Activated naive CD4-positive, alpha-beta T cell treated with anti-CD3 and anti-CD28 coated beads, Interleukin-2, amount 50 U/mL, for 24 hours (primary cell): Measurements from ENCODE around the gene MEF2D.

Experiments
- H3K27ac Mint-ChIP-seq: one replicate; pipeline ENCODE4 v1.8.0; 2021; ENCODE audit warnings: mild to moderate bottlenecking, mixed read lengths
- H3K27me3 Mint-ChIP-seq: one replicate; pipeline ENCODE4 v1.8.0; 2021; ENCODE audit warnings: mixed read lengths
- H3K36me3 Mint-ChIP-seq: one replicate; pipeline ENCODE4 v1.8.0; 2021; ENCODE audit warnings: mixed read lengths
- H3K4me1 Mint-ChIP-seq: one replicate; pipeline ENCODE4 v1.8.0; 2021; ENCODE audit warnings: mixed read lengths
- H3K4me3 Mint-ChIP-seq: one replicate; pipeline ENCODE4 v1.8.0; 2021; ENCODE audit warnings: mild to moderate bottlenecking, mixed read lengths
- H3K9me3 Mint-ChIP-seq: one replicate; pipeline ENCODE4 v1.8.0; 2021; ENCODE audit warnings: mixed read lengths

MEF2D gene

GRCh38 chr1:156508955-156509234 lies 8.3 kb upstream of the MEF2D start:
- H3K4me3 Mint-ChIP-seq, result no peak overlapping the region
- peak overlapping the region; percentile 44 for H3K27ac Mint-ChIP-seq
- no peaks in the 10 kb centered on the region for H3K27me3 Mint-ChIP-seq
- H3K4me1 Mint-ChIP-seq, result peaks cover 48% of the 10 kb centered on the region
- H3K9me3 Mint-ChIP-seq, result no peaks in the 10 kb centered on the region
- no peaks in the 10 kb centered on the region for H3K36me3 Mint-ChIP-seq

GRCh38 chr1:156508205-156508954 lies 7.8 kb upstream of the MEF2D start:
- Mint-ChIP-seq H3K4me1 (peaks cover 53% of the 10 kb centered on the region), H3K4me3 (no peak overlapping the region), H3K36me3 (no peaks in the 10 kb centered on the region), H3K9me3 (no peaks in the 10 kb centered on the region), H3K27me3 (no peaks in the 10 kb centered on the region), H3K27ac (no peak overlapping the region)

- no peaks in the 10 kb centered on the region for H3K9me3 Mint-ChIP-seq
- H3K27me3 Mint-ChIP-seq, result no peaks in the 10 kb centered on the region
- H3K4me1 Mint-ChIP-seq, result peaks cover 68% of the 10 kb centered on the region
- peak overlapping the region; percentile 87 for H3K4me3 Mint-ChIP-seq
- no peaks in the 10 kb centered on the region for H3K36me3 Mint-ChIP-seq
- no peak overlapping the region for H3K27ac Mint-ChIP-seq
Observed at GRCh38 chr1:156506450-156506849, 5.9 kb upstream of the MEF2D start.

GRCh38 chr1:156505679-156506298 lies 5.2 kb upstream of the MEF2D start:
- Mint-ChIP-seq H3K9me3 (no peaks in the 10 kb centered on the region), H3K27me3 (no peaks in the 10 kb centered on the region), H3K4me1 (peaks cover 69% of the 10 kb centered on the region), H3K4me3 (peak overlapping the region; percentile 87), H3K36me3 (no peaks in the 10 kb centered on the region), H3K27ac (peak overlapping the region; percentile 100)

- peaks cover 69% of the 10 kb centered on the region for H3K4me1 Mint-ChIP-seq
- H3K9me3 Mint-ChIP-seq, result no peaks in the 10 kb centered on the region
- H3K27me3 Mint-ChIP-seq, result no peaks in the 10 kb centered on the region
- H3K27ac Mint-ChIP-seq, result peak overlapping the region; percentile 100
- peak overlapping the region; percentile 87 for H3K4me3 Mint-ChIP-seq
- no peaks in the 10 kb centered on the region for H3K36me3 Mint-ChIP-seq
Observed at GRCh38 chr1:156504821-156505678, 4.5 kb upstream of the MEF2D start.

GRCh38 chr1:156504438-156504813 lies 3.9 kb upstream of the MEF2D start:
- peaks cover 68% of the 10 kb centered on the region for H3K4me1 Mint-ChIP-seq
- H3K9me3 Mint-ChIP-seq, result no peaks in the 10 kb centered on the region
- peak overlapping the region; percentile 95 for H3K27ac Mint-ChIP-seq
- H3K27me3 Mint-ChIP-seq, result no peaks in the 10 kb centered on the region
- no peaks in the 10 kb centered on the region for H3K36me3 Mint-ChIP-seq
- H3K4me3 Mint-ChIP-seq, result peak overlapping the region; percentile 87

- Mint-ChIP-seq H3K4me3 (peak overlapping the region; percentile 87), H3K36me3 (no peaks in the 10 kb centered on the region), H3K27me3 (no peaks in the 10 kb centered on the region), H3K9me3 (no peaks in the 10 kb centered on the region), H3K27ac (peak overlapping the region; percentile 96), H3K4me1 (peaks cover 65% of the 10 kb centered on the region)
Observed at GRCh38 chr1:156503698-156504437, 3.3 kb upstream of the MEF2D start.

- H3K4me3 Mint-ChIP-seq, result peak overlapping the region; percentile 54
- peak overlapping the region; percentile 96 for H3K27ac Mint-ChIP-seq
- H3K9me3 Mint-ChIP-seq, result no peaks in the 10 kb centered on the region
- peaks cover 65% of the 10 kb centered on the region for H3K4me1 Mint-ChIP-seq
- no peaks in the 10 kb centered on the region for H3K27me3 Mint-ChIP-seq
- H3K36me3 Mint-ChIP-seq, result no peaks in the 10 kb centered on the region
Observed at GRCh38 chr1:156502894-156503697, 2.5 kb upstream of the MEF2D start.

GRCh38 chr1:156502391-156502893 lies 1.9 kb upstream of the MEF2D start:
- Mint-ChIP-seq H3K9me3 (no peaks in the 10 kb centered on the region), H3K36me3 (no peaks in the 10 kb centered on the region), H3K4me3 (peak overlapping the region; percentile 92), H3K4me1 (peaks cover 66% of the 10 kb centered on the region), H3K27ac (peak overlapping the region; percentile 96), H3K27me3 (no peaks in the 10 kb centered on the region)

- Mint-ChIP-seq H3K27ac (peak overlapping the region; percentile 96), H3K4me3 (peak overlapping the region; percentile 92), H3K9me3 (no peaks in the 10 kb centered on the region), H3K4me1 (peaks cover 74% of the 10 kb centered on the region), H3K27me3 (no peaks in the 10 kb centered on the region), H3K36me3 (no peaks in the 10 kb centered on the region)
Observed at GRCh38 chr1:156500793-156501506, 375 bp upstream of the MEF2D start.

- Mint-ChIP-seq H3K4me3 (peak overlapping the region; percentile 92), H3K9me3 (no peaks in the 10 kb centered on the region), H3K27ac (peak overlapping the region; percentile 75), H3K27me3 (no peaks in the 10 kb centered on the region), H3K4me1 (peaks cover 74% of the 10 kb centered on the region), H3K36me3 (peaks cover 2% of the 10 kb centered on the region)
Observed at GRCh38 chr1:156499842-156500542, 583 bp downstream of the MEF2D start.

GRCh38 chr1:156499194-156499841 lies 1.3 kb downstream of the MEF2D start:
- peak overlapping the region; percentile 92 for H3K4me3 Mint-ChIP-seq
- H3K9me3 Mint-ChIP-seq, result no peaks in the 10 kb centered on the region
- H3K27me3 Mint-ChIP-seq, result no peaks in the 10 kb centered on the region
- H3K36me3 Mint-ChIP-seq, result peaks cover 2% of the 10 kb centered on the region
- peaks cover 77% of the 10 kb centered on the region for H3K4me1 Mint-ChIP-seq
- H3K27ac Mint-ChIP-seq, result peak overlapping the region; percentile 43

- no peaks in the 10 kb centered on the region for H3K9me3 Mint-ChIP-seq
- peaks cover 2% of the 10 kb centered on the region for H3K36me3 Mint-ChIP-seq
- H3K27ac Mint-ChIP-seq, result peak overlapping the region; percentile 69
- H3K4me3 Mint-ChIP-seq, result peak overlapping the region; percentile 92
- H3K4me1 Mint-ChIP-seq, result peaks cover 77% of the 10 kb centered on the region
- H3K27me3 Mint-ChIP-seq, result no peaks in the 10 kb centered on the region
Observed at GRCh38 chr1:156498432-156499193, 2.0 kb downstream of the MEF2D start.
